ENCODE results near the gene PRDM11. TPM values are rescaled to one million over a fixed set of nuclear protein-coding genes. Genes with fewer than 3 reads are reported as not detected.

PRDM11 gene
- total RNA-seq, 4 donors from 2014 or later: 26.4 to 57.2 (median 29.6) TPM

- WGBS, 2 donors (ENCODE audit: low coverage in 1 of 2): 71 to 80% methylated on average over 3 to 6 of the region's 6 CpGs
- no peak for ATAC-seq
- TF ChIP-seq POLR2A (IDR thresholded peaks at IDR 0.05) (no peak), EP300 (IDR thresholded peaks at IDR 0.05) (no peak)
- H3K4me3 ChIP-seq: no peak overlapping the region
- H3K9me3 ChIP-seq: no peaks in the 10 kb centered on the region
- H3K4me1 ChIP-seq: no peaks in the 10 kb centered on the region
- H3K27me3 ChIP-seq: peaks cover 67% of the 10 kb centered on the region
- no peak overlapping the region for H3K27ac ChIP-seq
- H3K36me3 ChIP-seq: no peaks in the 10 kb centered on the region
Measured at GRCh38 chr11:45273509-45273908, 127.1 kb downstream of the PRDM11 start.

- ATAC-seq: no peak
- Histone ChIP-seq H3K4me1 (no peaks in the 10 kb centered on the region), H3K4me3 (no peak overlapping the region), H3K9me3 (no peaks in the 10 kb centered on the region), H3K27ac (no peak overlapping the region), H3K27me3 (peaks cover 66% of the 10 kb centered on the region), H3K36me3 (no peaks in the 10 kb centered on the region)
- WGBS, 2 donors (ENCODE audit: low coverage in 1 of 2): 51 to 87% methylated on average over 3 to 4 of the region's 4 CpGs
- TF ChIP-seq POLR2AphosphoS5 (IDR thresholded peaks at IDR 0.05) (no peak), EP300 (IDR thresholded peaks at IDR 0.05) (no peak)
Measured at GRCh38 chr11:45274206-45274605, 127.8 kb downstream of the PRDM11 start.

GRCh38 chr11:45275828-45276227, 129.4 kb downstream of the PRDM11 start:
- Histone ChIP-seq H3K4me3 (no peak overlapping the region), H3K27ac (no peak overlapping the region), H3K9me3 (peaks cover 0 to 3% (median 0%) of the 10 kb centered on the region in 3 donors), H3K27me3 (peaks cover 69% of the 10 kb centered on the region), H3K36me3 (no peaks in the 10 kb centered on the region), H3K4me1 (no peaks in the 10 kb centered on the region)
- ATAC-seq: no peak
- 59 to 77% methylated on average over 4 of the region's 4 CpGs for WGBS, 2 donors (ENCODE audit: low coverage in 1 of 2)
- TF ChIP-seq EP300 (IDR thresholded peaks at IDR 0.05) (no peak), POLR2AphosphoS5 (IDR thresholded peaks at IDR 0.05) (no peak), CTCF (IDR thresholded peaks at IDR 0.05) (no peak), POLR2A (IDR thresholded peaks at IDR 0.05) (no peak)

- Histone ChIP-seq H3K27ac (no peak overlapping the region), H3K4me3 (no peak overlapping the region), H3K4me1 (no peaks in the 10 kb centered on the region), H3K27me3 (peaks cover 76% of the 10 kb centered on the region), H3K9me3 (peaks cover 0 to 3% (median 0%) of the 10 kb centered on the region in 3 donors), H3K36me3 (no peaks in the 10 kb centered on the region)
- TF ChIP-seq POLR2A (IDR thresholded peaks at IDR 0.05): no peak
- TF ChIP-seq CTCF (IDR thresholded peaks at IDR 0.05): no peak
- no peak for TF ChIP-seq POLR2AphosphoS5 (IDR thresholded peaks at IDR 0.05)
- TF ChIP-seq EP300 (IDR thresholded peaks at IDR 0.05): no peak
- 82 to 87% methylated on average over 4 of the region's 4 CpGs for WGBS, 2 donors (ENCODE audit: low coverage in 1 of 2)
- ATAC-seq: no peak
Measured at GRCh38 chr11:45278714-45279113, 132.3 kb downstream of the PRDM11 start.

GRCh38 chr11:45279645-45280044, 133.2 kb downstream of the PRDM11 start:
- no peak overlapping the region for H3K27ac ChIP-seq
- H3K4me1 ChIP-seq: no peaks in the 10 kb centered on the region
- H3K36me3 ChIP-seq: no peaks in the 10 kb centered on the region
- TF ChIP-seq EP300 (IDR thresholded peaks at IDR 0.05): no peak
- TF ChIP-seq POLR2AphosphoS5 (IDR thresholded peaks at IDR 0.05): no peak
- no peak for TF ChIP-seq CTCF (IDR thresholded peaks at IDR 0.05)
- no peak overlapping the region for H3K4me3 ChIP-seq
- H3K27me3 ChIP-seq: peaks cover 76% of the 10 kb centered on the region
- no peak for ATAC-seq
- H3K9me3 ChIP-seq: peaks cover 0 to 3% (median 0%) of the 10 kb centered on the region in 3 donors
- 85 to 92% methylated on average over 2 of the region's 2 CpGs for WGBS, 2 donors (ENCODE audit: low coverage in 1 of 2)

- WGBS, 2 donors (ENCODE audit: low coverage in 1 of 2): 59 to 68% methylated on average over 3 of the region's 3 CpGs
Measured at GRCh38 chr11:45280449-45280848, 134.0 kb downstream of the PRDM11 start.

More at GRCh38 chr11:45280449-45280848, 134.0 kb downstream of the PRDM11 start:
- H3K4me1 ChIP-seq: no peaks in the 10 kb centered on the region
- H3K36me3 ChIP-seq: no peaks in the 10 kb centered on the region
- no peak for ATAC-seq
- TF ChIP-seq CTCF (IDR thresholded peaks at IDR 0.05) (no peak), EP300 (IDR thresholded peaks at IDR 0.05) (no peak), POLR2A (IDR thresholded peaks at IDR 0.05) (no peak), POLR2AphosphoS5 (IDR thresholded peaks at IDR 0.05) (no peak)
- H3K27me3 ChIP-seq: peaks cover 76% of the 10 kb centered on the region
- H3K9me3 ChIP-seq: peaks cover 0 to 3% (median 0%) of the 10 kb centered on the region in 3 donors
- H3K27ac ChIP-seq: no peak overlapping the region
- no peak overlapping the region for H3K4me3 ChIP-seq
